HG02981 (cell line): ENCODE measurements around the gene EPX.

Source experiments
- ATAC-seq: cut with Tn5 transposase; IDR thresholded peaks from one replicate; pipeline ENCODE4 v1.9.1; 2021; ENCODE audit warnings: mild to moderate bottlenecking, moderate library complexity; ENCODE audit not compliant: unreplicated experiment

EPX gene

GRCh38 chr17:58249270-58250133 lies 57.0 kb downstream of the EPX start:
- peak; percentile 65 for ATAC-seq

- no peak for ATAC-seq
Measured at GRCh38 chr17:58250344-58251011, 58.0 kb downstream of the EPX start.

- no peak for ATAC-seq
Measured at GRCh38 chr17:58252141-58252540, 59.6 kb downstream of the EPX start.

GRCh38 chr17:58253082-58253481 lies 60.6 kb downstream of the EPX start:
- ATAC-seq: no peak
